ENCODE measurements around the gene CCDC83.
"Not testable (repeated sequence)": the region's sequence is repeated elsewhere in the genome, so short reads cannot be mapped to it uniquely, and the experiment has no call there.

Gene CCDC83

GRCh38 chr11:85831050-85831449, 24.1 kb upstream of the CCDC83 start:
- Histone ChIP-seq H4K8ac (ENCODE audit: low read depth, low read length) (no peak overlapping the region), H2BK12ac (ENCODE audit: low read length) (no peak overlapping the region), H3K23ac (ENCODE audit: low read depth, low read length, poor library complexity) (no peak overlapping the region), H2AFZ (ENCODE audit: low read length) (no peak overlapping the region), H3K79me1 (ENCODE audit: low read depth, low read length) (no peaks in the 10 kb centered on the region), H3K36me3 (replicated peaks in 1 of 2; ENCODE audit: control insufficient read depth in 2 of 2, insufficient read depth in 2 of 2, low read length in 2 of 2) (no peaks in the 10 kb centered on the region), H3K27ac (replicated peaks; ENCODE audit: low read length) (no peak overlapping the region), H3K27me3 (ENCODE audit: control insufficient read depth in 3 of 3, insufficient read depth in 3 of 3, low read depth in 1 of 3, low read length in 3 of 3) (no peaks in the 10 kb centered on the region), H3K4me2 (ENCODE audit: insufficient read depth, low read length, poor library complexity, severe bottlenecking) (no peak overlapping the region), H3K9ac (ENCODE audit: low read depth, low read length, poor library complexity) (no peak overlapping the region), H3K4me3 (ENCODE audit: low read length in 2 of 2) (no peak overlapping the region), H2BK120ac (ENCODE audit: low read depth, low read length) (no peak overlapping the region), H2BK15ac (ENCODE audit: low read length) (no peak overlapping the region), H2BK5ac (ENCODE audit: low read length) (no peak overlapping the region), H3K9me3 (replicated peaks in 1 of 2; ENCODE audit: control insufficient read depth in 2 of 2, insufficient read depth in 1 of 2, low read depth in 1 of 2, low read length in 2 of 2) (peaks cover 0 to 4% of the 10 kb centered on the region in 2 donors), H3K4ac (ENCODE audit: low read length) (no peak overlapping the region), H3K18ac (ENCODE audit: low read length) (no peak overlapping the region), H4K91ac (ENCODE audit: low read depth, low read length, poor library complexity) (no peak overlapping the region), H3K4me1 (ENCODE audit: control insufficient read depth in 2 of 2, insufficient read depth in 1 of 2, low read depth in 1 of 2, low read length in 2 of 2) (peaks cover 4 to 6% of the 10 kb centered on the region in 2 donors), H3K14ac (ENCODE audit: low read length) (no peak overlapping the region), H2AK5ac (ENCODE audit: low read depth, low read length) (no peak overlapping the region)
- no peak for DNase-seq (ENCODE audit: low spot score)

GRCh38 chr11:85835263-85835662, 19.9 kb upstream of the CCDC83 start:
- Histone ChIP-seq H3K4me3 (ENCODE audit: low read length in 2 of 2) (no peak overlapping the region), H2BK5ac (ENCODE audit: low read length) (no peak overlapping the region), H4K8ac (ENCODE audit: low read depth, low read length) (no peak overlapping the region), H3K14ac (ENCODE audit: low read length) (no peak overlapping the region), H3K4me2 (ENCODE audit: insufficient read depth, low read length, poor library complexity, severe bottlenecking) (no peak overlapping the region), H2AFZ (ENCODE audit: low read length) (no peak overlapping the region), H3K23ac (ENCODE audit: low read depth, low read length, poor library complexity) (no peak overlapping the region), H3K4ac (ENCODE audit: low read length) (no peak overlapping the region), H3K4me1 (ENCODE audit: control insufficient read depth in 2 of 2, insufficient read depth in 1 of 2, low read depth in 1 of 2, low read length in 2 of 2) (no peaks in the 10 kb centered on the region), H2AK5ac (ENCODE audit: low read depth, low read length) (no peak overlapping the region), H3K9ac (ENCODE audit: low read depth, low read length, poor library complexity) (no peak overlapping the region), H3K9me3 (replicated peaks in 1 of 2; ENCODE audit: control insufficient read depth in 2 of 2, insufficient read depth in 1 of 2, low read depth in 1 of 2, low read length in 2 of 2) (peaks cover 0 to 4% of the 10 kb centered on the region in 2 donors), H4K91ac (ENCODE audit: low read depth, low read length, poor library complexity) (no peak overlapping the region), H2BK15ac (ENCODE audit: low read length) (no peak overlapping the region), H2BK120ac (ENCODE audit: low read depth, low read length) (no peak overlapping the region), H3K27me3 (ENCODE audit: control insufficient read depth in 3 of 3, insufficient read depth in 3 of 3, low read depth in 1 of 3, low read length in 3 of 3) (no peaks in the 10 kb centered on the region), H2BK12ac (ENCODE audit: low read length) (no peak overlapping the region), H3K18ac (ENCODE audit: low read length) (no peak overlapping the region), H3K79me1 (ENCODE audit: low read depth, low read length) (no peaks in the 10 kb centered on the region), H3K36me3 (replicated peaks in 1 of 2; ENCODE audit: control insufficient read depth in 2 of 2, insufficient read depth in 2 of 2, low read length in 2 of 2) (no peaks in the 10 kb centered on the region), H3K27ac (replicated peaks; ENCODE audit: low read length) (no peak overlapping the region)
- WGBS, 2 donors (ENCODE audit: extremely low coverage in 2 of 2, insufficient read length in 2 of 2, insufficient replicate concordance in 1 of 2) = no CpG with 5 or more reads among the region's 1 CpG
- no peak for DNase-seq (ENCODE audit: low spot score)

GRCh38 chr11:85835729-85836128, 19.5 kb upstream of the CCDC83 start:
- Histone ChIP-seq H3K27me3 (ENCODE audit: control insufficient read depth in 3 of 3, insufficient read depth in 3 of 3, low read depth in 1 of 3, low read length in 3 of 3) (no peaks in the 10 kb centered on the region), H3K14ac (ENCODE audit: low read length) (no peak overlapping the region), H4K91ac (ENCODE audit: low read depth, low read length, poor library complexity) (no peak overlapping the region), H3K36me3 (replicated peaks in 1 of 2; ENCODE audit: control insufficient read depth in 2 of 2, insufficient read depth in 2 of 2, low read length in 2 of 2) (no peaks in the 10 kb centered on the region), H3K23ac (ENCODE audit: low read depth, low read length, poor library complexity) (no peak overlapping the region), H3K4ac (ENCODE audit: low read length) (no peak overlapping the region), H2BK15ac (ENCODE audit: low read length) (no peak overlapping the region), H3K79me1 (ENCODE audit: low read depth, low read length) (no peaks in the 10 kb centered on the region), H3K18ac (ENCODE audit: low read length) (no peak overlapping the region), H3K4me1 (ENCODE audit: control insufficient read depth in 2 of 2, insufficient read depth in 1 of 2, low read depth in 1 of 2, low read length in 2 of 2) (no peaks in the 10 kb centered on the region), H2AK5ac (ENCODE audit: low read depth, low read length) (no peak overlapping the region), H3K9ac (ENCODE audit: low read depth, low read length, poor library complexity) (no peak overlapping the region), H3K4me2 (ENCODE audit: insufficient read depth, low read length, poor library complexity, severe bottlenecking) (no peak overlapping the region), H3K27ac (replicated peaks; ENCODE audit: low read length) (no peak overlapping the region), H2BK120ac (ENCODE audit: low read depth, low read length) (no peak overlapping the region), H3K4me3 (ENCODE audit: low read length in 2 of 2) (no peak overlapping the region), H4K8ac (ENCODE audit: low read depth, low read length) (no peak overlapping the region), H2BK5ac (ENCODE audit: low read length) (no peak overlapping the region), H3K9me3 (replicated peaks in 1 of 2; ENCODE audit: control insufficient read depth in 2 of 2, insufficient read depth in 1 of 2, low read depth in 1 of 2, low read length in 2 of 2) (peaks cover 0 to 4% of the 10 kb centered on the region in 2 donors), H2AFZ (ENCODE audit: low read length) (no peak overlapping the region), H2BK12ac (ENCODE audit: low read length) (no peak overlapping the region)
- no peak for DNase-seq (ENCODE audit: low spot score)
- no CpG with 5 or more reads among the region's 3 CpGs for WGBS, 2 donors (ENCODE audit: extremely low coverage in 2 of 2, insufficient read length in 2 of 2, insufficient replicate concordance in 1 of 2)

GRCh38 chr11:85840932-85841331, 14.3 kb upstream of the CCDC83 start:
- H3K79me1 ChIP-seq (ENCODE audit: low read depth, low read length); H2BK15ac ChIP-seq (ENCODE audit: low read length); H3K9ac ChIP-seq (ENCODE audit: low read depth, low read length, poor library complexity); DNase-seq (ENCODE audit: low spot score); H3K9me3 ChIP-seq (replicated peaks in 1 of 2; ENCODE audit: control insufficient read depth in 2 of 2, insufficient read depth in 1 of 2, low read depth in 1 of 2, low read length in 2 of 2); H3K4me3 ChIP-seq (ENCODE audit: low read length in 2 of 2); H2BK120ac ChIP-seq (ENCODE audit: low read depth, low read length); H3K14ac ChIP-seq (ENCODE audit: low read length); H3K4ac ChIP-seq (ENCODE audit: low read length); H4K91ac ChIP-seq (ENCODE audit: low read depth, low read length, poor library complexity); H2AK5ac ChIP-seq (ENCODE audit: low read depth, low read length); H2BK5ac ChIP-seq (ENCODE audit: low read length); H2AFZ ChIP-seq (ENCODE audit: low read length); H4K8ac ChIP-seq (ENCODE audit: low read depth, low read length); H3K27ac ChIP-seq (replicated peaks; ENCODE audit: low read length); H3K36me3 ChIP-seq (replicated peaks in 1 of 2; ENCODE audit: control insufficient read depth in 2 of 2, insufficient read depth in 2 of 2, low read length in 2 of 2); H3K4me2 ChIP-seq (ENCODE audit: insufficient read depth, low read length, poor library complexity, severe bottlenecking); H3K18ac ChIP-seq (ENCODE audit: low read length); H3K23ac ChIP-seq (ENCODE audit: low read depth, low read length, poor library complexity); H3K4me1 ChIP-seq (ENCODE audit: control insufficient read depth in 2 of 2, insufficient read depth in 1 of 2, low read depth in 1 of 2, low read length in 2 of 2); H3K27me3 ChIP-seq (ENCODE audit: control insufficient read depth in 3 of 3, insufficient read depth in 3 of 3, low read depth in 1 of 3, low read length in 3 of 3); H2BK12ac ChIP-seq (ENCODE audit: low read length): not testable (repeated sequence)

All from neuronal stem cell (in vitro differentiated cells).